ENCODE data around the gene DNAJC11.

GRCh38 chr1:6623269-6623965 is 78.2 kb downstream of the DNAJC11 start:
- TF ChIP-seq CTCF (IDR thresholded peaks at IDR 0.05) (no peak), POLR2A (IDR thresholded peaks at IDR 0.05) (no peak)

Data from Peyer's patch (tissue), 4 donors.